HG03280 (cell line): ENCODE measurements around the gene APBB1IP.
"Not testable (repeated sequence)": the region's sequence is repeated elsewhere in the genome, so short reads cannot be mapped to it uniquely, and the experiment has no call there.

Experiments used
- ATAC-seq: cut with Tn5 transposase; IDR thresholded peaks from one replicate; pipeline ENCODE4 v1.9.1; 2021; ENCODE audit warnings: mild to moderate bottlenecking, moderate library complexity; ENCODE audit not compliant: unreplicated experiment

APBB1IP gene

DNA sequence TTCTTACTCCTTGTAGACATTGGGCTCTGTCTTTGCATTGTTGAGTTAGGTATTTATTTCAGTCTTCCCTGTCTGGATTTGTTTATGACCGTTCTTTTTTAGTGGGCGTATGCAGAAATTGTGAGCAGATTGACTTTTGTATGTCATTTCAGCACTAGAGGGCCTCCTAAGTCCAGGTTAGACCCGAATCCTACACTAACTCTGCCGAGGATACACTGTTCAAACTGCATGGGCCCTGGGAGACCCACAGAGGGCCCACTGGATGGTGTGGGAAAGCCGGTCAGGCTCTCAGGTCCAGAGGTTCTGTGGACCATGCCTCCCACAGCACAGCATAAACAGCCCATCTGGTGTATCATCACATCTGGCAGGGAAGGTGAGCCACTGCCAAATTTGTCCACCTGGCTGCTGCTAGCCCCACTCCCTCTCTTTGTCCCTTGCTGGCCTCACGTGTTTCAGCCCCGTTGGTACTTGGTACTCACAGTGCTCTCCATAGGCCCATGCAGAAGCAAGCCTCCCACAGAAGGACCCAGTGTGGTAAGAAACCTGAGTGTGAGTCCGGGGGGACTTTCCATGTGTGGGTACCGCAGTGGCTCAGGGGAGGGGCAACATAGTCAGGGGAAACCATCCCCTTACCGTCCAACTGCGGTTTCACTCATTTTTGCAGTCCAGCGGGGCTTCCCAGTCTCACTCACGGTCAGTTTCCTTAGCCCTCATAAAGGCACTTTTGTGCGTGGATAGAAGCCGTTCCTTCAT lies 112.8 kb downstream of the APBB1IP start:
- ATAC-seq, result no peak

GRCh38 chr10:26554246-26554645 lies 116.1 kb downstream of the APBB1IP start:
- ATAC-seq, result no peak

DNA sequence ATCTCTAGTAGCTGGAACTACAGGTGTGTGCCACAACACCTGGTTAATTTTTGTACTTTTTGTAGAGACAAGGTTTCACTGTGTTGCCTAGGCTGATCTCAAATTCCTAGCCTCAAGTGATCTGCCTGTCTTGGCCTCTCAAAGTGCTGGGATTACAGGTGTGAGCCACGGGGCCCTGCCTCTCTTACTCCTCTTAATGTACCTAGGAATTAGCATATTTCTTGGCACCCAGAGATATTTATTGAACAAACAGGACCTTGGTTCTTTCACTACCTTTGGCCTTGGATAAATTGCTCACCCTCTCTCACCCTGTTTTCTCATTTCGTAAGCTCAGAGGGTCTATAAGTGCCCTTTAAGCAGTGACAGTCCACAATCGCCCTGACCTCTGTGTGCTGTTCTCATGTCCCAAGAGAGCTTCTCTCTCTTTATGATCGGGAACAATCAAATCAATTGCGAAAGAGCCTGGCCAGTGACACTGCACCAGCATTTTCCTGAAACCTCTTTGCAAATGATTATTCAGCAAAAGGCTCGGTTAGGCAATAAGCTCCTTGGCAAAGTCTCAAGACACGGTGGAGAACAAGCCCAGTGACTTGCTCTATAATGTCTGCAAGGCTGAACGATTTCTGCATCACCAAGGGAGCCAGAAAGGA lies 117.7 kb downstream of the APBB1IP start:
- no peak for ATAC-seq

DNA sequence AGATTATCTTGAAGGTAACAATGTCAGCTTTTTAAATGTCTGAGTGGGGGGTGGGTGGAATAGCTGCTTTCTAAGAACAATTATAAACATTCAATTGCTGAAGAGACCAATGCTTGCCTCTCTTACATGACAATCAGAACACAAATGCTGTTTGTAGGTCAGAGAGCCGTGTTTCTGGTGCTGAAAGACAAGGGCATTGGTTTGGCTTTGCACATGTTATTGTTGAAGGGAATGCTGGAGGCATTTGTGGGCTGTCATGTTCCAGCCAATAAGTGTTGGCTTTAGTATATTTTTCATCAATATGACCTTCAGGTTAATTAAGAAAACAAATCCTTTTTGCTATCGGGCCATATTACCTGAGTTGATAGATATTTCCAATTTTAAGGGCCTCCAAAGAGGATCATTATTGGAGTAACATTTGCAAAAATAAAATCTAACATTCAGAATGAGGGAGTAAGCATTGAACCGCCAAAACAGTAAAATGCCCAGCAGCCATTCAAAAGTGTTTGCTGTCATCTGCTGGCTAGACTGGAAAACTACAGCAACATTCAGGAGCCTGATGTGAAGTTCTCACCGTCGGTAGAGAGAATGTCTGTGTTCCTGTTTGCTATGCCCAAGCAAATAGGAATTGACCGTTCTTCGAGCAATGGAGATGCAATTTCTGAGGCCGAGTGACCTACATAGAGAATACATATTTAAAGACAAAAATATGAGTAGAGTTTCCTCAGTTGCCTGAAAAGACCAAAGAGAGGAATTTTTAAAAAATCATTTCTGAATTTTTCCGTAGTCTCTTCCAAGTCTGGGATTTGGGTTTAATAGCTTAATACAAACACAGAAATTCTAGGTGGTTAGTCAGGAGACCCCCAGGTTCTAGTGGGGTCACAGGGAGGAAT lies 118.9 kb downstream of the APBB1IP start:
- ATAC-seq, result no peak

DNA sequence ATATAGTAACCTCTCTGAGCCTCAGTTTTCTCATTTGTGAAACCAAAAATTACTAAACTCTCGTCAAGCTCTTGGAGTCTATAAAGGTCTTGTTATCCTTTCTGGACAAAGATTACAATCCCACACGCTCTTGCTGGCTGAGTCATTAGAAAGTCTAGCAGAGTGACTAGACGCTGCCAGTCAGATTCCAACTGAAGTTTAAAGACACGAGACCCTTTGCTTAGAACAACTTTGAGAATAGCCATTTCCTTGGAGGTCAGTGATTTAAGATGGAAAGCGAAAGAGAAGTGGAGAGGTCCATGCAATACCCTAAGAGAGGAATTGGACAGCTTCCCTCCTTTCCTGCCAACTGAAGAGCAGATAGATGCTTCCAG lies 119.5 kb downstream of the APBB1IP start:
- ATAC-seq, result no peak

DNA sequence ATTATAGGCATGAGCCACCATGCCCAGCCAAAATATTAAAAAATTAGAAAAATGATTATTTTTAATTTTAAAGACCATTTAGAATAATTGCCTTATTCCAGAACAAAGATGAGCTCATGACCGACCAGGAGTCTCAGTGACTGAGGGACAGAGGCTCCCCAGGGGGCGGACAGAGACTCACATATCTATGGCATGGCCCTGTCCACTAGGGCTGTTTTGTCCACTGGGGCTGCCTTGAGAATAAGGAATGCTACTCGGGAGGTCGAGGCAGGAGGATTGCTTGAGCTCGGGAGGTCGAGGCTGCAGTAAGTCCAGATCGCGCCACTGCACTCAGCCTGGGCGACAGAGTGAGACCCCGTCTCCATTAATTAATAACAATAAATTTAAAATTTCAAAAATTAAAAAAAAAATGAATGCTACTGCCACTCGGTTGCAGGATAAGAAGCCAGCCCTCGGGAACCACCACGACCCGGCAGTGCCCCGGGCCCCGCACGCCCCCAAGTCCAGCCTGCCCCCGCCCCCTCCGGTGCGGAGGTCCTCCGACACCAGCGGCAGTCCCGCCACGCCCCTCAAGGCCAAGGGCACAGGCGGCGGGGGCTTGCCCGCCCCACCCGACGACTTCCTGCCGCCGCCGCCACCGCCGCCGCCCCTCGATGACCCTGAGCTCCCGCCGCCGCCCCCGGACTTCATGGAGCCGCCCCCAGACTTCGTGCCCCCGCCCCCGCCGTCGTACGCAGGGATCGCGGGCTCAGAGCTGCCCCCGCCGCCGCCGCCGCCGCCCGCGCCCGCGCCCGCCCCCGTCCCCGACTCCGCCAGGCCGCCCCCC lies 128.6 kb downstream of the APBB1IP start:
- ATAC-seq, result no peak

DNA sequence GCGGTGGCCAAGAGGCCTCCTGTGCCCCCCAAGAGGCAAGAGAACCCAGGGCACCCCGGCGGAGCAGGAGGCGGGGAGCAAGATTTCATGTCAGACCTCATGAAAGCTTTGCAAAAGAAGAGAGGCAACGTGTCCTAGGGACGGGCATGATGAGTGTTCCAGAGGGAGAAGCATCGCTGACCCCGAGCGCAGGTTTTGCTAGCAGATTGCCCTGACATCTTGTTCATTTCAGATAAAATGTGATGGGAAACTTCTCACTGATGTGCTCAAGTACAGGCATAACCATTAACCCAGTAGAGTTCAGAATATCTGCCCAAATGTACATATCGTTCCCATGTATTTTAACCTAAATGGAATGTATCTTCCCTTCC lies 129.2 kb downstream of the APBB1IP start:
- ATAC-seq, result no peak

DNA sequence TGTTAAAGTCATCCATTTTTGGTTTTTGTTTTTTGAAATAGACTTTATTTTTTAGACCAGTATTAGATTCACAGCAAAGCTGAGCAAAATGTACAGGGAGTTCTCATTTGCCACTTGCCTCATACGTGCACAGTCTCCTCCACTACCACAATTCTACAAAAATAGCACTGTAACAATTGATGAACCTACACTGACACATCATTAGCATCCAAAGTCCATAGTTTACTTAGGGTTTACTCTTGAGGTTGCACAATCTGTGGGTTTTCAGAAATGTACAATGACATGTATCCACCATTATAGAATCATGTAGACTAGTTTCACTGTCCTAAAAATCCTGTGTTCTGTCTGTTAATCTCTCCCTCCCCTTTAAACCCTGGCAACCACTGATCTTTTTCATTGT lies 133.5 kb downstream of the APBB1IP start:
- no peak for ATAC-seq

- ATAC-seq, result no peak
These were observed 135.5 kb downstream of the APBB1IP start for GRCh38 chr10:26573674-26574073.

GRCh38 chr10:26574783-26575182 lies 136.6 kb downstream of the APBB1IP start:
- ATAC-seq, result peak; percentile 62

- not testable (repeated sequence) for ATAC-seq
These were observed 140.2 kb downstream of the APBB1IP start for GRCh38 chr10:26578371-26578770.

GRCh38 chr10:26579256-26580063 lies 141.3 kb downstream of the APBB1IP start:
- no peak for ATAC-seq

DNA sequence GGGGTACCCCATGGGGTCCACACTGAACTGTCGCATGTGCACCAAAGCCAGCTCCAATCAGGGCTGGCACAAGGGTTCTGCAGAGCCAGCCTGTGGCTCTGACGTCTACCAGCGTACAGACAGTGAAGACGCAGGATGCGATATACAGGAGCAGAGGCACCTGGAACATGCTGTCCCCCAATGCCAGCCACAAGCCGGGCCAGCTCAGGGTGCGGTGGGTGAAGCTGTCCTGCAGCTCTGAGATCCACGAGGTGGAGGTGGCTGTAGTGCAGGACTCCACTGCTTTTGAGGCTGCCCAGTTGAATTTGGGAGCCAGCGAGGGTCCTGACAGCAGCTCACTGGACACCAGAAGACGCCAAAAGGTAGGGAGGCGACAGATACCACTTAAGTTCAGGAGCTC lies 148.1 kb downstream of the APBB1IP start:
- ATAC-seq, result no peak

- no peak for ATAC-seq
These were observed 150.5 kb downstream of the APBB1IP start for GRCh38 chr10:26588611-26589010.

- ATAC-seq, result not testable (repeated sequence)
These were observed 151.7 kb downstream of the APBB1IP start for GRCh38 chr10:26589813-26590212.

GRCh38 chr10:26593896-26594295 lies 155.8 kb downstream of the APBB1IP start:
- no peak for ATAC-seq

GRCh38 chr10:26603283-26603682 lies 165.1 kb downstream of the APBB1IP start:
- ATAC-seq, result not testable (repeated sequence)

DNA sequence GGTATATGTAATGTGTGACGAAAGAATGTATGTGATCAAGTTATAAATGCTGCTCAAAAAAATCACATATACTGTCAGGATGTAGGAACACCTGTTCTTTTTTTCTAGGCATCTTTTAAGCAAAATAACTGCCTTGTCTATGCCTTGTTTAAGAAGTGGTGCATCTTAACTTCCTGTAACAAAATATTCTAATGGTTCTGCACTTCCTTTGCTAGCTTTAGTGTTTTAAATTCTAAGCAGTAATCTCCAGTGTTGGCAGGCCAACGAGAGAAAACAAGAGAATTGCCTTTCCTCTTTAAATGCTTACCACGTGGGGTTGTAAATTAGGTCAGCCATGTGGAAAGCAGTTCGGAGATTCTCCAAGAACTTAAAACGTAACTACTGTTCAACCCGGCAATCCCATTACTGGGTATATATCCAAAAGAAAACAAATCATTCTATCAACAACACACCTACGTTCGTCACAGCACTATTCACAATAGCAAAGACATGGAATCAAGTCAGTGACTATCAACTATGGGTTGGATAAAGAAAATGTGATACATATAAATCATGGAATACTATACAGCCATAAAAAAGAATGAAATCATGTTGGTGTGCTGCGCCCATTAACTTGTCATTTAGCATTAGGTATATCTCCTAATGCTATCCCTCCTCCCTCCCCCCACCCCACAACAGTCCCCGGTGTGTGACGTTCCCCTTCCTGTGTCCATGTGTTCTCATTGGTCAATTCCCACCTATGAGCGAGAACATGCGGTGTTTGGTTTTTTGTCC lies 166.4 kb downstream of the APBB1IP start:
- not testable (repeated sequence) for ATAC-seq

GRCh38 chr10:26606389-26606877 lies 168.3 kb downstream of the APBB1IP start:
- ATAC-seq, result peak; percentile 65
